Measurements from ENCODE around the gene C9orf85. TPM values are rescaled to one million over a fixed set of nuclear protein-coding genes. Genes with fewer than 3 reads are reported as not detected.

Gene C9orf85
- total and polyA plus RNA-seq, 3 donors from 2014 or later = 8.0 to 14.4 (median 11.8) TPM

GRCh38 chr9:71985297-71985911 lies 74.0 kb downstream of the C9orf85 start:
- intact Hi-C loops (cut with DNase I; ENCODE audit: low total_unique reads) = no loop called here
- no peaks in the 10 kb centered on the region for H3K4me1 ChIP-seq
- H3K27me3 ChIP-seq = no peaks in the 10 kb centered on the region
- no peak for DNase-seq
- 70 to 75% methylated on average over 10 of the region's 10 CpGs for WGBS, 2 donors
- no peak overlapping the region for H3K4me3 ChIP-seq
- no peaks in the 10 kb centered on the region for H3K36me3 ChIP-seq (ENCODE audit: low read depth, missing control alignments)
- TF ChIP-seq CTCF (IDR thresholded peaks at IDR 0.05) (no peak), POLR2A (IDR thresholded peaks at IDR 0.05) (no peak)
- no peak overlapping the region for H3K27ac ChIP-seq
- no peaks in the 10 kb centered on the region for H3K9me3 ChIP-seq

- Histone ChIP-seq H3K4me1 (no peaks in the 10 kb centered on the region), H3K9me3 (no peaks in the 10 kb centered on the region), H3K36me3 (ENCODE audit: low read depth, missing control alignments) (no peaks in the 10 kb centered on the region), H3K27me3 (no peaks in the 10 kb centered on the region), H3K4me3 (no peak overlapping the region), H3K27ac (no peak overlapping the region)
- no peak for DNase-seq
- intact Hi-C loops (cut with DNase I; ENCODE audit: low total_unique reads) = no loop called here
- 84 to 86% methylated on average over 3 of the region's 3 CpGs for WGBS, 2 donors
- TF ChIP-seq POLR2A (IDR thresholded peaks at IDR 0.05) (no peak), CTCF (IDR thresholded peaks at IDR 0.05) (no peak)
These were observed 75.5 kb downstream of the C9orf85 start for GRCh38 chr9:71986900-71987299.

- no peaks in the 10 kb centered on the region for H3K36me3 ChIP-seq (ENCODE audit: low read depth, missing control alignments)
- H3K4me3 ChIP-seq = no peak overlapping the region
- TF ChIP-seq CTCF (IDR thresholded peaks at IDR 0.05) = no peak
- no peak for TF ChIP-seq POLR2A (IDR thresholded peaks at IDR 0.05)
- H3K27me3 ChIP-seq = no peaks in the 10 kb centered on the region
- WGBS, 2 donors = 73 to 78% methylated on average over 11 of the region's 11 CpGs
- no peak for DNase-seq
- no peaks in the 10 kb centered on the region for H3K4me1 ChIP-seq
- H3K9me3 ChIP-seq = no peaks in the 10 kb centered on the region
- intact Hi-C loops (cut with DNase I; ENCODE audit: low total_unique reads) = no loop called here
- no peak overlapping the region for H3K27ac ChIP-seq
These were observed 76.3 kb downstream of the C9orf85 start for GRCh38 chr9:71987471-71988371.

GRCh38 chr9:71990466-71990865 lies 79.0 kb downstream of the C9orf85 start:
- WGBS, 2 donors = 81 to 90% methylated on average over 1 of the region's 1 CpG
- no peaks in the 10 kb centered on the region for H3K9me3 ChIP-seq
- no peak overlapping the region for H3K27ac ChIP-seq
- no peaks in the 10 kb centered on the region for H3K27me3 ChIP-seq
- intact Hi-C loops (cut with DNase I; ENCODE audit: low total_unique reads) = no loop called here
- no peak overlapping the region for H3K4me3 ChIP-seq
- DNase-seq = no peak
- no peaks in the 10 kb centered on the region for H3K4me1 ChIP-seq
- TF ChIP-seq POLR2A (IDR thresholded peaks at IDR 0.05) (no peak), CTCF (IDR thresholded peaks at IDR 0.05) (no peak)
- no peaks in the 10 kb centered on the region for H3K36me3 ChIP-seq (ENCODE audit: low read depth, missing control alignments)

Measured in testis (tissue), 3 donors.